GM21723 (cell line): ENCODE data around the gene GPBP1.
"Not testable (repeated sequence)": the region's sequence is repeated elsewhere in the genome, so short reads cannot be mapped to it uniquely, and the experiment has no call there.

Experiments used
- ATAC-seq: cut with Tn5 transposase; IDR thresholded peaks from one replicate; pipeline ENCODE4 v1.9.1; 2021; ENCODE audit warnings: mild to moderate bottlenecking, moderate library complexity; ENCODE audit not compliant: unreplicated experiment

The GPBP1 gene

GRCh38 chr5:57276353-57276752 is 102.5 kb downstream of the GPBP1 start:
- ATAC-seq, result no peak

GRCh38 chr5:57277085-57277484 is 103.2 kb downstream of the GPBP1 start:
- ATAC-seq, result no peak

DNA sequence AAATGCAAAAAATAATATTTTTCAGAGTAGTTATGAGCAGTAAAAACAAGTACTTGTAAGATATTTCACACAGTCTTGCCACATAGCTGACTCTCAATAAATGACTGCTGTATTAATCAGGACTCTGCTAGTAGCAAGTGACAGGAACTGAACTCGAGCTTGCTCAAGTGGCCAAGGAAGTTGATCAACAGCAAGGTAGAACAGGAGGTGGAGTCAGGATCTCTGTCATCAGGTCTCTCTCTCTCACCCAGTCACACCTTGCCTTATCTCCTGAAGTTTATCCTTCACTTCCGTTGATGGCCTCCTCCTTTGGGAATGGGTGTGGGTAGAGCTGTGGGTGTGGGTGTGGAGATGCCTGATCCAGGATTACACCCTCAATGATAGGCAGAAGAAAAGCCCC is 107.0 kb downstream of the GPBP1 start:
- ATAC-seq, result no peak

DNA sequence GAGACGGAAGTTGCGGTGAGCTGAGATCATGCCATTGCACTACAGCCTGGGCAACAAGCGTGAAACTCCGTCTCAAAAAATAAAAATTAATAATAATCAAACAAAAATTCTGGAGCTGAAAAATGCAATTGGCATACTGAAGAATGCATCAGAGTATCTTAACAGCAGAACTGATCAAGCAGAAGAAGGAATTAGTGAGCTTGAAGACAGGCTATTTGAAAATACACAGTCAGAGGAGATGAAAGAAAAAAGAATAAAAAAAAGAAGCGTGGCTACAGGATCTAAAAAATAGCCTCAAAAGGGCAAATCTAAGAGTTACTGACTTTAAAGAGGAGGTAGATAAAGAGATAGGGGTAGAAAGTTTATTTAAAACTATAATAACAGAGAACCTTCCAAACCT is 111.2 kb downstream of the GPBP1 start:
- not testable (repeated sequence) for ATAC-seq

- no peak for ATAC-seq
These were observed 118.0 kb downstream of the GPBP1 start for GRCh38 chr5:57291894-57292293.

DNA sequence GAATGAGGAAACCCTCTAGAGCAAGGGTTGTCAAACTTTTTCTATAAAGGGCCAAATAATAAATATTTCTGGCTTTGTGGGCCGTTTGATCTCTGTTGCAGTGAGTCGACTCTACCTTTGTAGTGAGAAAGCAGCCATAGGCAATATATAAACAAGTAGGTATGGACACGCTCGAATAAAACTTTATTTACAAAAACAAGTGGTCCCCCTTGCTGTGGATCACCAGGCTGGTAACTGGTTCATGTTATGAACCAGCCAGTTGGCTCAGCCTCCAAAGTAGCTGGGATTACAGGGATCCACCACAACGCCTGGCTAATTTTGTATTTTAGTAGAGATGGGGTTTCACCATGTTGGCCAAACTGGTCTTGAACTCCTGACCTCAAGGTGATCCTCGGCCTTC is 118.5 kb downstream of the GPBP1 start:
- ATAC-seq, result no peak

- peak; percentile 75 for ATAC-seq
These were observed 124.6 kb downstream of the GPBP1 start for GRCh38 chr5:57298295-57298984.

GRCh38 chr5:57298985-57299491 is 125.2 kb downstream of the GPBP1 start:
- ATAC-seq, result peak; percentile 54

DNA sequence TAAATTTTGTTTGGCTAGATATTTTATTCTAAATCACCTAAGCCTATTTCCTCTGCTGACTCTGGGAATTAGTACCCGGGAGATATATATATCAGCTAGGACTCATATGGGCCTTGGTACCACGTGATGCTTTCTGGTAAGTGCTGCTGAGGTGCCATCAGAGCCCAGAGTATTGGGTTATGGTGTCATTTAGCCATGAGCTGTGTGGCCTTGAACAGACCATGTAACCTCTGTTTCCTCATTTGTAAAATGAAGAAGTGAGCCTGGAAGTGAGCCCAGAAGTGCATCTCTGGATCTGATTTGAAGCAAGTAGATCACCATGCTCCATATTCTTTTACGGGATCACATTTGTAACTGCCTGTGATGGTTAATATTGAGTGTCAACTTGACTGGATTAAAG is 126.1 kb downstream of the GPBP1 start:
- ATAC-seq, result no peak

DNA sequence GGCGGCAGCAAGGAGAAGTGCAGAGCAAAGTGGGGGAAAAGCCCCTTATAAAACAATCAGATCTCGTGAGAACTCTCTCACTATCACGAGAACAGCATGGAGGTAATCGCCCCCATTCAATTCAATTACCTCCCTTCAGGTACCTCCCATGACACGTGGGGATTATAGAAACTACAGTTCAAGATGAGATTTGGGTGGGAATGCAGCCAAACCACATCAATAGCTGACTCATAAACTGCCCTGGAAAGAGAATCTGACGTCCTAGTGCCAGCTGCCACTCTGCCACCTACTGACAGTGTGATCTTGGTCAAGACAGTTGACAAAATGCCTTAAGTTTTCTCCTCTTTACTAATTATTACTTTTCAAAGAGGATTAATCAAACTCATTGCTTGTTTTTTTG is 128.3 kb downstream of the GPBP1 start:
- ATAC-seq, result peak; percentile 43

DNA sequence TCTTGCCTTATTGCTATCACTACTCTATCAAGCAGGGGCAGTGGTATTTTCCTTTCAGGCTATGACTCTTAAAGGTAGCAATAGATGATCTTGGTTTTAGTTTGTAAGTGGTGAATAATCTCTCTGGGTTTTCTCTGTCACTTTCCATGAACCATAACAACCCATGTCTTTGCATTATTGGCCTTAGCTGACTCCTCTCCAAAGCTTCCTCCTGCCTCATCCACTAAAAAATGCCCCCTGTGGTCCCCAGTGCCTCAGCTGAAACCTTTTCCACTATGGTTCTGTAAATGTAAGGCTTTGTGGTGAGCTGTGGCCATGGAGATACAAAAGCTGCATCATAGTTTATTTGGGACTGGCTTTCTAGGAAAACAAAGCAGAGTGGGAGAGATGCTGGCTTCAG is 128.8 kb downstream of the GPBP1 start:
- no peak for ATAC-seq

- ATAC-seq, result no peak
These were observed 130.1 kb downstream of the GPBP1 start for GRCh38 chr5:57303985-57304384.

GRCh38 chr5:57304931-57305330 is 131.1 kb downstream of the GPBP1 start:
- no peak for ATAC-seq

DNA sequence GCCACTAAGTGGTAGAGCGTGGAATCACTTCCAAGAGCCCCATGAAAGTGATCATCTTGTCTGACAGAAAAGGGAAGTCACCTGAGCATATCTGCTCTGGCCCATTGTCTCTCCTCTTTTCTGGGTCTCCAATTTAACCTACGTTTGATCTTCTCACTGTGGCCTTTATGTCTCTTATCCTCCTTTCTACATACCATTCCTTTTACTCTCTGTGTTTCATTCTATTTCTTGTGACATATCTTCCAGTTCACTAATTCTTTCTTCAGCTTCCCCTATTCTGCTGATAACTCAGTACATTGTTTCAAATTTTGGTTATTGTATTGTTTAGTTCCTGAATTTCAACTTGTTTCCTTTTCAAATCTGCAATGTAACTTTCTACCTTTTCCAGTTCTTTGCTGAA is 132.5 kb downstream of the GPBP1 start:
- ATAC-seq, result no peak

GRCh38 chr5:57307516-57307915 is 133.7 kb downstream of the GPBP1 start:
- ATAC-seq, result no peak

DNA sequence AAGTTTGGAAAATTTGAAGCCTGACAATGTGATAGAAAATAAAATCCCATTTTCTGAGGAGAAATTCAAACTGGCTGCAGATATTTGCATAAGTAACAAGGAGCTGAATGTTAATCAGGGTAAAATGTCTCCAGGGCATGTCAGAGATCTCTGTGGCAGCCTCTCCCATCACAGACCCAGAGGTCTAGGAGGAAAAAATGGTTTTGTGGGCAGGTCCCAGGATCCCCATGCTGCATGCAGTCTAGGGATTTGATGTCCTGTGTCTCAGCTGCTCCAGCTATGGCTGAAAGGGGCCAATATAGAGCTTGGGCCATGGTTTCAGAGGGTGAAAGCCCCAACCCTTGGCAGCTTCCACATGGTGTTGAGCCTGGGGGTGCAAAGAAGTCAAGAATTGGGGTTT is 135.2 kb downstream of the GPBP1 start:
- not testable (repeated sequence) for ATAC-seq

GRCh38 chr5:57311251-57311650 is 137.4 kb downstream of the GPBP1 start:
- no peak for ATAC-seq

DNA sequence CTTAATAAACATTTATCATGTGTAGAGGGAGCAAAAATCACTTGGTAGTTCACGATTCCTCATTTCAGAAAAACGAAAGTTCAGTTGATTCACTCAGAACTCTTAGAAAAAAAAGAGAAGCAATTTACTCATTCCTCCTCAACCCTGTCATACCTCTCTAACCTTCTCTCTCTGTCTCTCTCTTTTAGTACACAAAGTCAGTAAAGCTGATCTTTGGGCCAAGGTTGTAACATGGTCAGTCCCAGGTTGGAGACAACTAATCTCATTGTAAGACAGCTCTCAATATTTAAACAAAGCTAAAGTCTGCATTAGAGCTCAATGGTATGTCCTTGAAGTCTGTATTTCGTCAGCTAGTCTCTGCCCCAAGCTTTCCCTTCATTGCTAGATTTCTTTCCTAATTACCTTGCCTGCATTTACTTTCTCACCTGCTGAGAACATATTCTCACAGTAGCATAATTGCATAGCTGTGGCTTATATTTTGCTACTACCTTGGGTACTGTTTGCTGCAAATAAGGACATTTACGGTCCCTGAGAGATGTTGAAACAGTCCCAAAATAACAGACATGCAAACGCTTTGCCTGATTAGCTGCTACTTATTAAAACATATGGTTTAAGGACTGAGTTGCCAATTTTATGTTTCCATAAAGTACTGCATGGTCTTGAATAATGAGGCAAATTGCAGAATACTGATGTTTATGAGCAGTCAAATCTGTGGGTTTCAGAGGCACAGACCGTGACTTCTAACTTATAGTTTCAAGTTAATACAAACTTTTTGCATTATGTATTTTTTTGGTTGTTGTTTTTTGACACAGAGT is 138.3 kb downstream of the GPBP1 start:
- no peak for ATAC-seq

- ATAC-seq, result no peak
These were observed 139.9 kb downstream of the GPBP1 start for GRCh38 chr5:57313716-57314115.
